Ishikawa (cell line): ENCODE results near the gene ACP6.

Experiments
- CEBPB ChIP-seq: IDR thresholded peaks from 2 replicates; pipeline ENCODE4 v1.6.1; 2012
- CREB1 ChIP-seq: IDR thresholded peaks from 2 replicates; pipeline ENCODE4 v1.6.1; 2012; ENCODE audit warnings: low read depth
- EGR1 ChIP-seq: IDR thresholded peaks from 2 replicates; pipeline ENCODE4 v1.6.1; 2012
- EP300 ChIP-seq: IDR thresholded peaks from 2 replicates; pipeline ENCODE4 v1.6.1; 2012; ENCODE audit warnings: borderline replicate concordance
- FOXM1 ChIP-seq: IDR thresholded peaks from 2 replicates; pipeline ENCODE4 v1.6.1; 2012; ENCODE audit warnings: low read depth, borderline replicate concordance
- NFIC ChIP-seq: IDR thresholded peaks from 2 replicates; pipeline ENCODE4 v1.6.1; 2012
- RAD21 ChIP-seq: IDR thresholded peaks from 2 replicates; pipeline ENCODE4 v1.6.1; 2012; ENCODE audit warnings: low read depth
- TAF1 ChIP-seq: IDR thresholded peaks from 2 replicates; pipeline ENCODE4 v1.6.1; 2012; ENCODE audit warnings: low read depth, mild to moderate bottlenecking
- TCF12 ChIP-seq: IDR thresholded peaks from 2 replicates; pipeline ENCODE4 v1.6.1; 2012; ENCODE audit warnings: low read depth
- TEAD4 ChIP-seq: IDR thresholded peaks from 2 replicates; pipeline ENCODE4 v1.6.1; 2012
- YY1 ChIP-seq: IDR thresholded peaks from 2 replicates; pipeline ENCODE4 v1.6.1; 2012; ENCODE audit warnings: low read depth
- ZBTB7A ChIP-seq: IDR thresholded peaks from 2 replicates; pipeline ENCODE4 v1.6.1; 2012; ENCODE audit warnings: low read depth
- TF ChIP-seq, protein P1 (sequence below): IDR thresholded peaks from 2 replicates; pipeline ENCODE4 v1.6.1; 2012
- TF ChIP-seq, protein P2 (sequence below): IDR thresholded peaks from 2 replicates; pipeline ENCODE4 v1.6.1; 2012; ENCODE audit warnings: low read depth, mild to moderate bottlenecking
- TF ChIP-seq, protein P3 (sequence below): IDR thresholded peaks from 2 replicates; pipeline ENCODE4 v1.6.1; 2012

ACP6 gene

DNA sequence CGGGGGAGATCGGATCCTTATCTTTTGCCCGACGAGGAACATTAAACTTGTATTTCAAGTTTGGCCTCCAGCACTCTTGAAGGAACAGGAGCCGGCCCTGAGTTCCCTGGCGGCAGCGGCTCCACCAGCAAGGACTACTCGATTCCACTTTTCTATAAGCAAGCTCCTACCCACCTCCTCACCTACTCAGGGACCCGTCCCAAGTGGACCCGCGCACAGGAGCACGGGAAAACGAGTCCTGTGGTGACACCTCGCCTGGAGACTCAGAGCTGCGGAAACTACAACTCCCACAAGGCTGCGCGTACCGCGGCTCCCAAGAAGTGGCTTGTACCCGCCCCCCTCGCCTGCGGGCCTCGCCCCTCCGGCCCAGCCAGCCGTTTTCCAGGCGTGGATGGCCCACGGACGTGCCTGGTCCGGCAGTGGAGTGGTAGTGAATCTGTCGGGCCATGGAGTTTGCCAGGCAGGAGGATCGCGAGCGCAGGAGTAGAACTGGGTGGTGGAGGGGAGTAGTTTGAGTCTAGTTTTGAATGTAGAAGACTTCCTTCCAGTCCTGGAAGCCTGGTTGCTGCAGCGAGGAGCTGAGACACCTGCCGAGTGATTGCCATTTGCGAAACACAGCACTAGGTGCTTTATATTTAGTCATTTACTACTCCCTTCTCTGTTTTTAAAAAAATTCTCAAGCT, at the start of gene ACP6:
ACP6 (minus strand) TSS at position 206 of the 683 bp plus-strand sequence. CDS start 476 bp downstream, outside the sequence.
- TF ChIP-seq TAF1 (peak; percentile 69), EGR1 (no peak), ZBTB7A (peak; percentile 9; the same call in 1 of the 2 replicates), CREB1 (peak; percentile 20), NFIC (no peak), TEAD4 (0 out of 2 replicates have a peak, but pooled peaks have one; percentile 19)
- TF ChIP-seq, protein P1, sequence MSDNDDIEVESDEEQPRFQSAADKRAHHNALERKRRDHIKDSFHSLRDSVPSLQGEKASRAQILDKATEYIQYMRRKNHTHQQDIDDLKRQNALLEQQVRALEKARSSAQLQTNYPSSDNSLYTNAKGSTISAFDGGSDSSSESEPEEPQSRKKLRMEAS, result peak; percentile 47

DNA sequence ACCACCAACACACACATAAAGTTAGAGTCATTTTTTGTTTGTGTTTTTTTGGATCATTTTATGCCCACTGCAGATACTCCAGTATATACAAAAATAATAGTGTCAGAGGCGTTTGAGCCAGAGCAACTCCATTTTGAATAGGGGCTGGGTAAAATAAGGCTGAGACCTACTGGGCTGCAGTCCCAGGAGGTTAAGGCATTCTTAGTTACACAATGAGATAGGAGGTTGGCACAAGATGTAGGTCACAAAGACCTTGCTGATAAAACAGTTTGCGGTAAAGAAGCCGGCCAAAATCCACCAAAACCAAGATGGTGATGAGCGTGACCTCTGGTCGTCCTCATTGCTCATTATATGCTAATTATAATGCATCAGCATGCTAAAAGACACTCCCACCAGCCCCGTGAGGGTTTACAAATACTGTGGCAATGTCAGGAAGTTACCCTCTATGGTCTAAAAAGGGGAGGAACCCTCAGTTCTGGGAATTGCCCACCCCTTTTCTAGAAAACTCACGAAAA, 49.4 kb upstream of the ACP6 start:
- TF ChIP-seq ZBTB7A (no peak), CEBPB (no peak), FOXM1 (no peak), EP300 (no peak), NFIC (no peak), TEAD4 (no peak), EGR1 (no peak), TCF12 (no peak), YY1 (no peak)
- TF ChIP-seq, protein P2, sequence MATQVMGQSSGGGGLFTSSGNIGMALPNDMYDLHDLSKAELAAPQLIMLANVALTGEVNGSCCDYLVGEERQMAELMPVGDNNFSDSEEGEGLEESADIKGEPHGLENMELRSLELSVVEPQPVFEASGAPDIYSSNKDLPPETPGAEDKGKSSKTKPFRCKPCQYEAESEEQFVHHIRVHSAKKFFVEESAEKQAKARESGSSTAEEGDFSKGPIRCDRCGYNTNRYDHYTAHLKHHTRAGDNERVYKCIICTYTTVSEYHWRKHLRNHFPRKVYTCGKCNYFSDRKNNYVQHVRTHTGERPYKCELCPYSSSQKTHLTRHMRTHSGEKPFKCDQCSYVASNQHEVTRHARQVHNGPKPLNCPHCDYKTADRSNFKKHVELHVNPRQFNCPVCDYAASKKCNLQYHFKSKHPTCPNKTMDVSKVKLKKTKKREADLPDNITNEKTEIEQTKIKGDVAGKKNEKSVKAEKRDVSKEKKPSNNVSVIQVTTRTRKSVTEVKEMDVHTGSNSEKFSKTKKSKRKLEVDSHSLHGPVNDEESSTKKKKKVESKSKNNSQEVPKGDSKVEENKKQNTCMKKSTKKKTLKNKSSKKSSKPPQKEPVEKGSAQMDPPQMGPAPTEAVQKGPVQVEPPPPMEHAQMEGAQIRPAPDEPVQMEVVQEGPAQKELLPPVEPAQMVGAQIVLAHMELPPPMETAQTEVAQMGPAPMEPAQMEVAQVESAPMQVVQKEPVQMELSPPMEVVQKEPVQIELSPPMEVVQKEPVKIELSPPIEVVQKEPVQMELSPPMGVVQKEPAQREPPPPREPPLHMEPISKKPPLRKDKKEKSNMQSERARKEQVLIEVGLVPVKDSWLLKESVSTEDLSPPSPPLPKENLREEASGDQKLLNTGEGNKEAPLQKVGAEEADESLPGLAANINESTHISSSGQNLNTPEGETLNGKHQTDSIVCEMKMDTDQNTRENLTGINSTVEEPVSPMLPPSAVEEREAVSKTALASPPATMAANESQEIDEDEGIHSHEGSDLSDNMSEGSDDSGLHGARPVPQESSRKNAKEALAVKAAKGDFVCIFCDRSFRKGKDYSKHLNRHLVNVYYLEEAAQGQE, result no peak

DNA sequence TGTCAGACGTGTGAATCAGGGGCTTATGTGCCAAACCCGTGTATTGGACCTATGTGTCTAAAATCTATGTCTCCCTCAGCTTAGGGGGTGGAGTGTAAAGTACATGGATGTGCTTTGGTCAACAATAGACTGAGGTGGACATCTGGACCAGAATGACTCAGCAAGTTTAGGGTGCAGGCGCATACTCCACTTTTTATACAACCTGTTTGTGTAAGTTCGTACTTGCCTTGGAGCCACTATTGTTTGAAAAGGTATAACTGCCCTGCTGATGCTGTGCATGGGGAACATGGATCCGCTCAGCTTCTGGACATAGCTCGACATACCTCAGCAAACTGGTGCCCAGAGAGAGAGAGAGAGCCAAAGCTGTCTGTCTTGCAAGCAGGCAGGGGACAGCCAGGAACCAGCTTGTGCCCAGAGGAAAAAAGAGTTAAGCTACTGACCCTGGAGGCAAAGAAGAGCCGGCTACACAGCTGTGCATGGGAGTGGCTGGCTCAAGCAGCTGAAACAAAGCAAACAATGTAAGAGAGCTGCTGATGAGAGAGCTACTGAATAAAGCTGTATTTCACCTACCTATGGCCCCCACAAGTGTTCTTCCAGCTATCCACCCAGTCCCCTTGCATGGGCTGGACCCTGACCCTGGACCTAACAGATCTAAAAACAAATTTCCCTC, 48.8 kb upstream of the ACP6 start:
- TF ChIP-seq EP300, result no peak
- no peak for TF ChIP-seq NFIC
- no peak for TF ChIP-seq RAD21
- no peak for TF ChIP-seq ZBTB7A

DNA sequence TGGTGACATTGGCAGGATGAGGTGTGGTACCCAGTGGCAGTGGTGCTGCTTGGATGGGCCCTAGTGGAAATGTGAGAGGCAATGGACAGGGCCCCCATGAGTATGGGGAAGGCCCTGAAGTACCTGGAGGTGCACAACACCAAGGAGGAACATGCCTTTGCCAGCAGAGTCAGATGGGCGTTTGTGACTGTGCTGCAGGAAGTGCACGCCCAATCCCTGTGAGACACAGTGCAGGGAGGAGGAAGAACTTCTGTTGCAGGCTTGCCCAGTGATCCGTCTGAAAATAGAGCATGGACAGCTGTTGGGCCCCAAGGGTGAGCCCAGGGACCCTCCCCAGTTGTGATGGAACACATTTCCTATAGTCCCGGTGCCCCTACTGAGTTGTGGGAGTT, 47.4 kb upstream of the ACP6 start:
- TF ChIP-seq, protein P2, result no peak
- TF ChIP-seq EGR1, result no peak
- TF ChIP-seq CREB1, result no peak
- TF ChIP-seq, protein P1, result no peak
- no peak for TF ChIP-seq TAF1
- no peak for TF ChIP-seq TCF12
- TF ChIP-seq FOXM1, result no peak
- TF ChIP-seq, protein P3, sequence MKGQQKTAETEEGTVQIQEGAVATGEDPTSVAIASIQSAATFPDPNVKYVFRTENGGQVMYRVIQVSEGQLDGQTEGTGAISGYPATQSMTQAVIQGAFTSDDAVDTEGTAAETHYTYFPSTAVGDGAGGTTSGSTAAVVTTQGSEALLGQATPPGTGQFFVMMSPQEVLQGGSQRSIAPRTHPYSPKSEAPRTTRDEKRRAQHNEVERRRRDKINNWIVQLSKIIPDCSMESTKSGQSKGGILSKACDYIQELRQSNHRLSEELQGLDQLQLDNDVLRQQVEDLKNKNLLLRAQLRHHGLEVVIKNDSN, result no peak
- no peak for TF ChIP-seq ZBTB7A
- TF ChIP-seq NFIC, result no peak
- TF ChIP-seq YY1, result no peak
- no peak for TF ChIP-seq CEBPB
- TF ChIP-seq RAD21, result no peak
- TF ChIP-seq EP300, result no peak
- no peak for TF ChIP-seq TEAD4

DNA sequence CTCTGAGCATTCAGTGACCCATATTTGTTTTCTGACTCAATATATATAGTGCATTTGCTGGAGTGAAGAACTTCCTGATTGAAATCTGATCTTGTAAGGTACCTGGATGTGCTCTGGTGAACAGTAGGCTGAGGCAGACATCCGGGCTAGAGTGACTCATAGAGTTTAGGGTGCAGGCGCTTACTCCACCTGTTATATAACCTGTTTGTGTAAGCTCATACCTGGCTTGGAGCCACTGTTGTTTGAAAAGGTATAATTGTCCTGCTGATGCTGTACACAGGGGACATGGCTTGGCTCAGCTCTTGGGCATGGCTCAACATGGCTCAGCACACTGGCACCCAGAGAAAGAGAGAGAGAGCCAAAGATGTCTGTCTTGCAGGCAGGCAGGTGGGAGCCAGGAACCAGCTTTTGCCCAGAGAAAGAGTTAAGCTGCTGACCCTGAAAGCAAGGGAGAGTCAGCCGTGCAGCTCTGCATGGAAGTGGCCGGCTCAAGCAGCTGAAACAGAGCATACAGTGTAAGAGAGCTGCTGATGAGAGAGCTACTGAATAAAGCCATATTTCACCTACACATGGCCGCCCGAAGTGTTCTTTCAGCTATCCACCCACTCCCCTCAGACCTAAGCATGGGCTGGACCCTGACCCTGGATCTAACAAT, 46.9 kb upstream of the ACP6 start:
- peak; percentile 67; the same call in 1 of the 2 replicates for TF ChIP-seq FOXM1
- 0 out of 2 replicates have a peak, but pooled peaks have one; percentile 33 for TF ChIP-seq YY1
- peak; percentile 83 for TF ChIP-seq EP300
- no peak for TF ChIP-seq RAD21
- TF ChIP-seq, protein P3, result peak; percentile 36; the same call in 1 of the 2 replicates
- TF ChIP-seq, protein P1, result no peak
- peak; percentile 75 for TF ChIP-seq TEAD4
- no peak for TF ChIP-seq CREB1
- TF ChIP-seq NFIC, result peak; percentile 94
- peak; percentile 49; the same call in 1 of the 2 replicates for TF ChIP-seq CEBPB
- TF ChIP-seq TCF12, result peak; percentile 83
- TF ChIP-seq, protein P2, result no peak
